ENCODE results near the gene PRCP.

Gene PRCP

DNA sequence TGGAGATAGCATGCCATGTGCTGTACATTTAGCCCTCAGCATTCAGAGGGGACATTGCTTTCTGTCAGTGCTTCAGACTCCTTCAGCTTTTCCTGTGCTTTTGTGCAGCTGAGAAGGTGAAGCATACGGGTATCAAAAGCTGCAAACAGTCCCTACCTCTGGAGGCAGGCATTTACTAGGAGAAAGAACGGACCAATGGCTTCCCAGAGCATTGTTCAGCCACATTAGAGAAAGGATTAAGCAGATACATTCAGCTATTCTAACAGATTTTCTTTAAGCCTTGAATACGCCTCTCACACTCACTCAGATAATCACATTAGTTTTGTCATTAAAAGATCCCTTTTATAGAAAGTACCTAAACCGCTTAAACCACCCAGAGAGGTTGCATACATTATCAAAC, 85.9 kb downstream of the PRCP start:
- no peak for DNase-seq
- TF ChIP-seq POLR2A (IDR thresholded peaks at IDR 0.05; ENCODE audit: low read length) (no peak), GATA1 (IDR thresholded peaks at IDR 0.05; ENCODE audit: low read depth, low read length) (no peak)

- DNase-seq = no peak
- no peak for TF ChIP-seq GATA1 (IDR thresholded peaks at IDR 0.05; ENCODE audit: low read depth, low read length)
- TF ChIP-seq POLR2A (IDR thresholded peaks at IDR 0.05; ENCODE audit: low read length) = no peak
Measured at GRCh38 chr11:82811369-82811768, 88.9 kb downstream of the PRCP start.

GRCh38 chr11:82810738-82811137, 89.5 kb downstream of the PRCP start:
- no peak for DNase-seq
- TF ChIP-seq POLR2A (IDR thresholded peaks at IDR 0.05; ENCODE audit: low read length) = no peak
- TF ChIP-seq GATA1 (IDR thresholded peaks at IDR 0.05; ENCODE audit: low read depth, low read length) = no peak

- TF ChIP-seq POLR2A (IDR thresholded peaks at IDR 0.05; ENCODE audit: low read length) (no peak), GATA1 (IDR thresholded peaks at IDR 0.05; ENCODE audit: low read depth, low read length) (no peak)
- no peak for DNase-seq
Measured at GRCh38 chr11:82810326-82810725, 89.9 kb downstream of the PRCP start.

DNA sequence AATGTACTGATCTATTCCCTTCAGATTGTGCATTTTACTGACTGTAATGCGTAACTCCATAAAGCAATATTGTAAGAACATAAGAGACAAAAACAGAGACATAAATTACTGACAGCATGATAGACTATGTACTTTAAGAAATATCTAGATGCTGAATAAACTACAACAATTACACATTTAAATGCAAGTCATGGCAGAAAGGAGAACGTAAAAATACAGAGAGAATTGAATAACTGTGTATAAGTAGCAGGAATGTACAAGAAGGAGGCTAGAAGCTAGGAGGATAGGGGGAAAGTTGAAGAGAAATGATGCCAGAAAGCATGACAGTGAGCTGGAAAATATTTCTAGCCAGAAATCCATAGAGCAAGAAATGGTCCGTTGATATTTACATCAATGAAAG, 92.6 kb downstream of the PRCP start:
- DNase-seq = no peak
- TF ChIP-seq GATA1 (IDR thresholded peaks at IDR 0.05; ENCODE audit: low read depth, low read length) = no peak
- TF ChIP-seq POLR2A (IDR thresholded peaks at IDR 0.05; ENCODE audit: low read length) = no peak

GRCh38 chr11:82802710-82803109, 97.5 kb downstream of the PRCP start:
- DNase-seq = no peak
- TF ChIP-seq POLR2A (IDR thresholded peaks at IDR 0.05; ENCODE audit: low read length) (no peak), GATA1 (IDR thresholded peaks at IDR 0.05; ENCODE audit: low read depth, low read length) (no peak)

DNA sequence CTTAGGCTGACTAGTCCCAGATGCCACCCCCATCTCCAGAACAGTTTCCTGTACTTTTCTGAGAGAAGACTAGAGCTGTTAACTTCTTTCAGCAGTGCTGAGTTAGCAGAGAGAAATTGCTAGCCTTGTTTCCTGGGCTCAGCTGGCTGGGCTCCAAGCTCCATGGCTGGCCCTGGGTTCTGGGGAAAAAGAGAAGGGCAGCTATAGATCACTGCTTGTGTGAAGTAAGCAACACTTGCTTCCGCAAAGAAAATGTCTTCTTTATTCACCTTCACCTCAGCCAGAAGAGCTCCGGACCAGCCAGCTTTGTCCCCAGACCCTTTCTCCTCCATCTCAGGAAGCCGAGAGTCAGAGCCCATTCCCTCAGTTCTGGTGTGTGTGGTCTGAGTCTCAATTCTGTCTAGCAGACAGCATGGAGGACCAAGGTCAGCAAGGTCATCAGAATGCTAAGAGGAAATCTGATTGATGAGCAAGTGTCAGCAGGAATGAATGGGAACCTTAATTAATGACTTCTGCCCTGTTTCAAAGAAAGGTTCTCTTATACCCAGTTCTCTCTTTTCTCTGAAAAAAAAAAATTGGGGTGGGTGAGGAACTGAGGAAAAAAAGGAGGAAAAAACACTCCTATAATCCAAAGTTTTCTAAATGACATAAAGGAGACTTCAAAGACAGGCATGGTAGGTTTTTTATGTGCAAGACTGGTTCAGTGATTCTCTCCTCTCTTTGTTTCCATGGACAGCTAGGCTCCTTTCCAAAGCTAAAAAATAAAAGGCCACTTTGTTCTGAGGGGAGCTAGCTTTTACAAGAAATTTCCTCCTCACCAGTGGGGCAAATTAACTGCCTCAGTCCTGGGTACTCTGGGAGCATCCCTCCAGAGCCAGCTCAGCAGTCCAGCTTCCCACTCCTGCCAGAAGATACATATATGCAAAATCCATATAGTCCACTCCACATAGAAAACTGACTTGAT, 103.0 kb downstream of the PRCP start:
- TF ChIP-seq GATA1 (IDR thresholded peaks at IDR 0.05; ENCODE audit: low read depth, low read length) (no peak), POLR2A (IDR thresholded peaks at IDR 0.05; ENCODE audit: low read length) (no peak)
- no peak for DNase-seq

GRCh38 chr11:82794490-82794889, 105.7 kb downstream of the PRCP start:
- TF ChIP-seq POLR2A (IDR thresholded peaks at IDR 0.05; ENCODE audit: low read length) = no peak
- TF ChIP-seq GATA1 (IDR thresholded peaks at IDR 0.05; ENCODE audit: low read depth, low read length) = no peak
- no peak for DNase-seq

DNA sequence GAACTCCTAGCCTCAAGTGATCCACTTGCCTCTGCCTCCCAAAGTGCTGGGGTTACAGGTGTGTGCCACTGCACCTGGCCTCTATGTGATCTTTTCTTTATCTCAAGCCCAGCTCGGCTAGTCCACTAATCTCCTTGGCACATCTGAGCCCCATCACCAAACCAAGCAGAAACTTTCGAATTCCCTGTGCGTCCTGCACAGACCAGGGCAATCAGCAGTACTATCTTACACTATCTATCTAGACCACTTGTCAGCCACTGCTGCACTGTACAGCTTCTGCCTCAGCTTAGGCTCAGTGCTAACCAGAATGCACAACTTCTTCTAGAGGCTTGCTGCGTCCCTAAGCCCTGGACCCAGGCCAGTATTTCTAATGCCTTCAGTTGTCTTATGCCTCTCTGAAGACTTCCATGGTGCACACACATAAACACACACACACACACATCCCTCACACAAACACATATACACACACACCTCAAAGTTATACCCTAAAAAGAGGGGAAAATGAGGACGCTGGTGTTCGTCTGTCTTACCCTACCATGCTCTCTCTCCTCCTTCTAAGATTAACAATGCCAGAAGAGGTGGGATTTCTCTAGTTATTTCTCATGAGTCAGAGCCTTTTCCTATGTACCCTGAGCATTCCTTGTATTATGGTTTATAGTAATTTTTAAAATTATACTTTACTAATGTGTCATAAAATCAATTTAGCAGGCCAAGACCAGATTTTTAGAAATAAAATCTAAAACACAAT, 107.2 kb downstream of the PRCP start:
- peak; percentile 62 to 90 for DNase-seq
- TF ChIP-seq GATA1 (IDR thresholded peaks at IDR 0.05; ENCODE audit: low read depth, low read length) (peak; percentile 36), POLR2A (IDR thresholded peaks at IDR 0.05; ENCODE audit: low read length) (no peak)

GRCh38 chr11:82792319-82792718, 107.9 kb downstream of the PRCP start:
- TF ChIP-seq POLR2A (IDR thresholded peaks at IDR 0.05; ENCODE audit: low read length) (no peak), GATA1 (IDR thresholded peaks at IDR 0.05; ENCODE audit: low read depth, low read length) (no peak)
- DNase-seq = peak in 1 of 2 experiments; percentile 47

- no peak for TF ChIP-seq GATA1 (IDR thresholded peaks at IDR 0.05; ENCODE audit: low read depth, low read length)
- no peak for TF ChIP-seq POLR2A (IDR thresholded peaks at IDR 0.05; ENCODE audit: low read length)
Measured at GRCh38 chr11:82791779-82792178, 108.5 kb downstream of the PRCP start.

DNA sequence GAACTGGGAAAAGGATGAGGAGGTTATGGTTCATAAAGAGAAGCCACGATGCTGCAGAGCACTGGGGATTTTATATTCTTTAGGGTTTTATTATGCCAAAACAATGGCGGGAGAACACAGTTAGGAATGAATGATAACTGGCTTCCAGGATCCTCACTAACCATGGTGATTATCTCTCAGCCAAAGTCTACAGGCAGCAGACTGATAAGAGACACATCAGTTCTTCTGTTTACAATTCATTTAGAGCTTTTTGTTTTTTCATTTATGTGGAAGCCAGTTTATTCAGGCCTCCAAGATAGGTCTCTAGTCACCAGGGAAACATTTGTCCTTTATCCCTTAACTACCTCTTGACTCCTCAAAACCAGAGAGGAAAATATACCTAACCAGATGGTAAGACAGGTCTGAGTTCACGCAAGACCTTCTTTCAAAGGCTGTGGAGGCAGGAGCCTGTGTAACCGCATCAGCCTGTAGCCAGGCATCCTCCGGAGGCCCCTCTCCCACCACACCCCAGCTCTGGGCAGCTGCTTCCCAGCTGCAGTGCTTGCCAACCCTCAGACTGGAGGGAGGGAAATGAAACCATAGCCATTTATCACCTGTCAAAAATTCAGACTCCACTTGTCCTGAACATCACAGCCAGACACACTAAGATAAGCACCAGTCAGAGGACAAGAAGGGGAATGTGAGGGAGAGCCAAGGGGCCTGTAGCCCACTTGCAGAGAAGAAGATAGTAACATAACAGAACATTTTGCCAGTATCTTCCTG, 109.3 kb downstream of the PRCP start:
- peak; percentile 52 to 82 for DNase-seq

More at GRCh38 chr11:82791779-82792178, 108.5 kb downstream of the PRCP start:
- DNase-seq = peak; percentile 66 to 95

DNA sequence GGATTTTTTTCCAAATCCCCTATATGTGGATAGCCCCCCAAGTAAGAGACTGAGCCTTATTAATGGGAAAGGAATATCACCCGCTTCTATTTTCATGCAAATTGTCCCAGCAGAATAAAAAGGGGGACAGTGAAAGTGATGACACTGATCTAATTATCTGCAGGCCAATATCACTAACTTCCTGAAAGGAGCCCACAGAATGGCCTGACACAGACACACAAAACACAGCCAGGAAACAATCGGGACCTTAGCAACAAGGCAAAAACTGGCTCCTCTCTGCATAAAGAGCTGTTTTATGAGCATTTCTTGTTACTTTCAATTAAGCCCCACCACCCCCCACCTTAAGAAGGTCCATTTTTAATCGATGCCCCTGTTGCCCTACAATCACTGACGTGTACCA, 112.2 kb downstream of the PRCP start:
- TF ChIP-seq GATA1 (IDR thresholded peaks at IDR 0.05; ENCODE audit: low read depth, low read length) (no peak), POLR2A (IDR thresholded peaks at IDR 0.05; ENCODE audit: low read length) (no peak)
- peak in 1 of 2 experiments; percentile 8 for DNase-seq

More for the DNA sequence above, 109.3 kb downstream of the PRCP start:
- peak; percentile 24 for TF ChIP-seq GATA1 (IDR thresholded peaks at IDR 0.05; ENCODE audit: low read depth, low read length)
- TF ChIP-seq POLR2A (IDR thresholded peaks at IDR 0.05; ENCODE audit: low read length) = no peak
